ENCODE measurements around the gene DEPDC5.

The DEPDC5 gene

GRCh38 chr22:31748490-31748889 is 5.3 kb upstream of the DEPDC5 start:
- Histone ChIP-seq H3K9me3 (no peaks in the 10 kb centered on the region), H3K27ac (peak overlapping the region in 1 of 2 donors; percentile 88), H3K4me1 (peaks cover 0 to 45% (median 34%) of the 10 kb centered on the region in 4 donors), H3K27me3 (no peaks in the 10 kb centered on the region), H3K36me3 (peaks cover 0 to 9% (median 0%) of the 10 kb centered on the region in 3 donors), H3K4me3 (peak overlapping the region; percentile 86 to 88)
- no peak for DNase-seq
- intact Hi-C loops (cut with DNase I; ENCODE audit: low total_unique reads), result no loop called here
- TF ChIP-seq, protein P1, sequence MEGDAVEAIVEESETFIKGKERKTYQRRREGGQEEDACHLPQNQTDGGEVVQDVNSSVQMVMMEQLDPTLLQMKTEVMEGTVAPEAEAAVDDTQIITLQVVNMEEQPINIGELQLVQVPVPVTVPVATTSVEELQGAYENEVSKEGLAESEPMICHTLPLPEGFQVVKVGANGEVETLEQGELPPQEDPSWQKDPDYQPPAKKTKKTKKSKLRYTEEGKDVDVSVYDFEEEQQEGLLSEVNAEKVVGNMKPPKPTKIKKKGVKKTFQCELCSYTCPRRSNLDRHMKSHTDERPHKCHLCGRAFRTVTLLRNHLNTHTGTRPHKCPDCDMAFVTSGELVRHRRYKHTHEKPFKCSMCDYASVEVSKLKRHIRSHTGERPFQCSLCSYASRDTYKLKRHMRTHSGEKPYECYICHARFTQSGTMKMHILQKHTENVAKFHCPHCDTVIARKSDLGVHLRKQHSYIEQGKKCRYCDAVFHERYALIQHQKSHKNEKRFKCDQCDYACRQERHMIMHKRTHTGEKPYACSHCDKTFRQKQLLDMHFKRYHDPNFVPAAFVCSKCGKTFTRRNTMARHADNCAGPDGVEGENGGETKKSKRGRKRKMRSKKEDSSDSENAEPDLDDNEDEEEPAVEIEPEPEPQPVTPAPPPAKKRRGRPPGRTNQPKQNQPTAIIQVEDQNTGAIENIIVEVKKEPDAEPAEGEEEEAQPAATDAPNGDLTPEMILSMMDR (IDR thresholded peaks at IDR 0.05), result no peak

- H3K27me3 ChIP-seq, result no peaks in the 10 kb centered on the region
- DNase-seq, result peak; percentile 98 to 99
- H3K36me3 ChIP-seq, result peaks cover 0 to 9% (median 0%) of the 10 kb centered on the region in 3 donors
- TF ChIP-seq, protein P1 (IDR thresholded peaks at IDR 0.05), result no peak
- intact Hi-C loops (cut with DNase I; ENCODE audit: low total_unique reads), result loop anchor here (5.0 kb wide), 1 partner anchor 87 kb away; the partner anchor contains the start of gene PISD
- peak within 1 kb of the TSS; percentile 86 to 88 for H3K4me3 ChIP-seq
- peaks cover 0 to 54% (median 42%) of the 10 kb centered on the region in 4 donors for H3K4me1 ChIP-seq
- peak within 1 kb of the TSS; percentile 86 to 88 for H3K27ac ChIP-seq
- H3K9me3 ChIP-seq, result no peaks in the 10 kb centered on the region
Measured at GRCh38 chr22:31749636-31750364, 4.0 kb upstream of the DEPDC5 start, which contains the start of gene PRR14L. PRR14L (minus strand) TSS chr22:31750132; CDS start chr22:31738860, 11,272 bp downstream.

DNA sequence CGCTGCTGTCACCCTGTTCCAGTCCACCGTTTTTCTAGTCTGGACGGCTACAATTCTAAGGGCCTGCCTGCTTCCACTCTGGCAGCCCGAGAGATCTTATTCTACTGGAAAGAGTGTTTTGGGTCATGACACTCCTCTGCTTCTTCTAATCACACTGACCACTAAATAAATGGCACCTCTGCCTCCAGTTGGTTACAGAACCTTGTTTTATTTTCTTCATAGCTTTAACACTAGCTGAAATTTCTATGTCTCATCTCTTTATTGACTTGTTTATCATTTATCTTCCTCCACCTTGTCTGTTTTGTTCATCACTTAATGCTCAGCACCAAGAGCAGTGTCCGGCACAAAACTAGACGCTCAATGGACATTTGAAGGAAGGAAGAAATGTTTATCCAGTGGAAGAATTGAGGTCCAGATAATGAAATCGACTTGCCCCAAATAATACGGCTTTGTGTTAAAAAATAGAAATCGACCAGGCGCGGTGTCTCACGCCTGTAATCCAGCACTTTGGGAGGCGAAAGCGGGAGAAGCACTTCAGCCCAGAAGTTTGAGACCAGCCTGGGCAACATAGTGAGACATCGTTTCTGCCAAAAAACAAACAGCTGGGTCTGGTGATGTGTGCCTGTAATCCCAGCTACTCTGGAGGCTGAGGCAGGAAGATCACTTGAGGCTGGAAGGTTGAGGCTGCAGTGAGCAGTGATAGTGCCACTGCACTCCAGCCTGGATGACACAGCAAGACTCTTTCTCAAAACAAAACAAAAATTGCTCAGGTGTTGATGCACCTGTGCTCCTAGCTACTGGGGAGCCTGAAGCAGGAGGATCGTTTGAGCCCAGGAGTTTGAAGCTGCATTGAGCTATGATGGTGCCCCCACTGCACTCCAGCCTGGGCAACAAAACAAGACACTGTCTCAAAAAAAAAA is 3.2 kb upstream of the DEPDC5 start:
- H3K4me3 ChIP-seq, result peak overlapping the region; percentile 86 to 88
- intact Hi-C loops (cut with DNase I; ENCODE audit: low total_unique reads), result loop anchor here (5.0 kb wide), 1 partner anchor 88 kb away; the partner anchor contains the start of gene PISD

GRCh38 chr22:31752096-31752847 is 1.5 kb upstream of the DEPDC5 start:
- DNase-seq, result no peak
- TF ChIP-seq, protein P1 (IDR thresholded peaks at IDR 0.05), result no peak
- peak overlapping the region; percentile 89 to 97 for H3K27ac ChIP-seq
- H3K4me1 ChIP-seq, result peaks cover 0 to 54% (median 48%) of the 10 kb centered on the region in 4 donors
- H3K9me3 ChIP-seq, result no peaks in the 10 kb centered on the region
- peaks cover 0 to 5% (median 0%) of the 10 kb centered on the region in 3 donors for H3K36me3 ChIP-seq
- no peaks in the 10 kb centered on the region for H3K27me3 ChIP-seq
- peak overlapping the region in 1 of 2 donors; percentile 83 for H3K4me3 ChIP-seq
- intact Hi-C loops (cut with DNase I; ENCODE audit: low total_unique reads), result loop anchor here (5.0 kb wide), 1 partner anchor 90 kb away; the partner anchor contains the start of gene PISD

More for the DNA sequence above, 3.2 kb upstream of the DEPDC5 start:
- Histone ChIP-seq H3K27me3 (no peaks in the 10 kb centered on the region), H3K27ac (peak overlapping the region; percentile 86 to 88), H3K9me3 (no peaks in the 10 kb centered on the region), H3K4me1 (peaks cover 0 to 57% (median 46%) of the 10 kb centered on the region in 4 donors), H3K36me3 (peaks cover 0 to 9% (median 0%) of the 10 kb centered on the region in 3 donors)
- DNase-seq, result no peak
- TF ChIP-seq, protein P1 (IDR thresholded peaks at IDR 0.05), result no peak

Data from tibial artery (tissue), 4 donors.